Stimulated activated naive CD4-positive, alpha-beta T cell treated with Interleukin-2 at 50 U/mL for 16 hours (primary cell): ENCODE data around the gene NBEA.
"Not testable (repeated sequence)": the region's sequence is repeated elsewhere in the genome, so short reads cannot be mapped to it uniquely, and the experiment has no call there.

Experiments
- DNase-seq: peaks from one replicate; lab custom pipeline; 2025; lab: John Stamatoyannopoulos, UW

The NBEA gene

GRCh38 chr13:35392768-35393167, 450.7 kb downstream of the NBEA start:
- DNase-seq = no peak

GRCh38 chr13:35393886-35394285, 451.8 kb downstream of the NBEA start:
- DNase-seq = no peak

- not testable (repeated sequence) for DNase-seq
Measured at GRCh38 chr13:35408285-35408684, 466.2 kb downstream of the NBEA start.

GRCh38 chr13:35411059-35411744, 469.1 kb downstream of the NBEA start:
- no peak for DNase-seq

GRCh38 chr13:35448465-35448864, 506.4 kb downstream of the NBEA start:
- no peak for DNase-seq

GRCh38 chr13:35449821-35450220, 507.8 kb downstream of the NBEA start:
- DNase-seq = no peak

- no peak for DNase-seq
Measured at GRCh38 chr13:35455022-35455421, 513.0 kb downstream of the NBEA start.

GRCh38 chr13:35457258-35457657, 515.2 kb downstream of the NBEA start:
- no peak for DNase-seq

- DNase-seq = no peak
Measured at GRCh38 chr13:35460061-35460460, 518.0 kb downstream of the NBEA start.

- no peak for DNase-seq
Measured at GRCh38 chr13:35465371-35465770, 523.3 kb downstream of the NBEA start.

GRCh38 chr13:35468195-35468594, 526.1 kb downstream of the NBEA start:
- no peak for DNase-seq

- DNase-seq = no peak
Measured at GRCh38 chr13:35469806-35470525, 527.9 kb downstream of the NBEA start.

- no peak for DNase-seq
Measured at GRCh38 chr13:35470671-35471661, 528.9 kb downstream of the NBEA start.

- DNase-seq = no peak
Measured at GRCh38 chr13:35471706-35472322, 529.7 kb downstream of the NBEA start.

GRCh38 chr13:35472323-35472881, 530.3 kb downstream of the NBEA start:
- DNase-seq = no peak

GRCh38 chr13:35473206-35473775, 531.2 kb downstream of the NBEA start:
- DNase-seq = no peak

GRCh38 chr13:35473802-35474201, 531.7 kb downstream of the NBEA start:
- DNase-seq = no peak

- DNase-seq = no peak
Measured at GRCh38 chr13:35474496-35475211, 532.6 kb downstream of the NBEA start.

- no peak for DNase-seq
Measured at GRCh38 chr13:35475212-35475959, 533.3 kb downstream of the NBEA start.
